ENCODE data around the gene TMX2. TPM values are rescaled to one million over a fixed set of nuclear protein-coding genes. Genes with fewer than 3 reads are reported as not detected.
A peak's percentile ranks its signal among the peaks of the same experiment; 100 is the strongest.

The TMX2 gene
- total RNA-seq, 1 experiment from 2014 or later: 139 TPM

GRCh38 chr11:57776577-57777210 lies 64.3 kb downstream of the TMX2 start:
- no peak for DNase-seq
- Histone ChIP-seq H3K9me3 (no peaks in the 10 kb centered on the region), H3K27me3 (no peaks in the 10 kb centered on the region), H3K4me3 (no peak overlapping the region), H3K36me3 (peaks cover 17% of the 10 kb centered on the region)

GRCh38 chr11:57777969-57778317 lies 65.5 kb downstream of the TMX2 start:
- no peak for DNase-seq
- Histone ChIP-seq H3K36me3 (peaks cover 17% of the 10 kb centered on the region), H3K27me3 (no peaks in the 10 kb centered on the region), H3K9me3 (no peaks in the 10 kb centered on the region), H3K4me3 (no peak overlapping the region)

- peaks cover 17% of the 10 kb centered on the region for H3K36me3 ChIP-seq
- DNase-seq: peak; percentile 96
- no peaks in the 10 kb centered on the region for H3K27me3 ChIP-seq
- H3K4me3 ChIP-seq: no peak overlapping the region
- no peaks in the 10 kb centered on the region for H3K9me3 ChIP-seq
Observed at GRCh38 chr11:57778318-57779037, 66.1 kb downstream of the TMX2 start.

DNA sequence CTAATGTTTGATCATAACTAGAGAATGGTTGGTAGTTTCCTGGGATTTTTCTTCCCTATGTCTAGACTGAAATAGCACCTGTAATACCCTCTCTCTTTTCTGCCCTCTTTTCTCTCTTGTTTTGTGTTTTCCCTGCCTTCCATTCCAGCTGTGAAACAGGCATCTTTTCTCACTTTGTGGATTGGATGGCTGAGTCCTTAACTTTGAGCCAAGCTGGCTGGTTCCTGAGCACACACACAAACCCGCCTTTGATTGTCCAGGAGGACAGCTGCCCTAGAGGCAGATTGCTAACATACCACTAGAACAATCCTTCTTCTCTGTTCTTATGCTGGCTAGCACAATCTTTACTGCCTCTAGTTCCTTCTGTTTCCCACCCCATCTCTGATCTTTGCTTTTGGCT lies 66.9 kb downstream of the TMX2 start:
- H3K27me3 ChIP-seq: no peaks in the 10 kb centered on the region
- DNase-seq: peak; percentile 39
- H3K4me3 ChIP-seq: no peak overlapping the region

DNA sequence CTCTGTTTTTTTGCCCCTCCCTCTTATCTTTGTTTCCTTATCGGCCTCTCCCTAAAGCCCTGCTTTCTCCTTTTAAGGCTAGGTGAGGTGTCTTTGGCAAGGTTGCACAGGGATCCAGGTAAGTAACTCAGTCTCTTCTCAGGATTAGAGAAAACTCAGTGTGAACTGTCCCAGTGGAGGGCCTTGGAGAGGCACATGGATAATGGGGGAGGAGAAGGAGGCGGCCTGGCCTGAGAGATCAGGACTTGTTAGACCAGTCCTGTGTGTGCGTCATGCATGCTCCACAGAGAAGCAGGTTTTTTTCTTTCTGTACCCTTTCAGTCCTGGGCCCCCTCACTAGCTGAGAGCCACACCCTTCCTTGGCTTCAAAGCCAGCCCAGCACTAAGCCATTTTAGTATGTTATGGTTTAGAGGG lies 69.1 kb downstream of the TMX2 start:
- H3K27me3 ChIP-seq: no peaks in the 10 kb centered on the region
- DNase-seq: no peak
- no peaks in the 10 kb centered on the region for H3K9me3 ChIP-seq
- no peak overlapping the region for H3K4me3 ChIP-seq
- peaks cover 15% of the 10 kb centered on the region for H3K36me3 ChIP-seq

More for the DNA sequence above, 66.9 kb downstream of the TMX2 start:
- Histone ChIP-seq H3K36me3 (peaks cover 17% of the 10 kb centered on the region), H3K9me3 (no peaks in the 10 kb centered on the region)

GRCh38 chr11:57785072-57785471 lies 72.7 kb downstream of the TMX2 start:
- Histone ChIP-seq H3K9me3 (no peaks in the 10 kb centered on the region), H3K27me3 (no peaks in the 10 kb centered on the region), H3K36me3 (peaks cover 19% of the 10 kb centered on the region), H3K4me3 (no peak overlapping the region)
- DNase-seq: no peak

DNA sequence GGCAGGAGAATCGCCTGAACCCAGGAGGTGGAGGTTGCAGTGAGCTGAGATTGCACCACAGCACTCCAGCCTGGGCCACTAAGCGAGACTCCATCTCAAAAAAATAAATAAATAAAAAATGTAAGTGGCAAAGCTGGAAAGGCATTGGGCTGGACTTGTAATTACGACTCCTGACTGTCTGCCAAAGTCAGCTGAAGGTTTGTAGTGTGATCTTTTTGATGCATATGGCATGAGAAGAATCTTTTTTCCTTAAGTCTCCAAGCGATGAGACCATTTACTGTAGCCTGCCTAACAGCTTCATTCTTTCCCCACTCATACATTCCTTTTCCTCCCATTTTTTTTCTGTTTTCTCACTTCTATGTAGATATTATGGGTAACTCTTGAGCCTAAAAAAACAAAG lies 74.0 kb downstream of the TMX2 start:
- DNase-seq: no peak
- no peak overlapping the region for H3K4me3 ChIP-seq
- H3K27me3 ChIP-seq: no peaks in the 10 kb centered on the region
- H3K9me3 ChIP-seq: no peaks in the 10 kb centered on the region
- peaks cover 17% of the 10 kb centered on the region for H3K36me3 ChIP-seq

DNA sequence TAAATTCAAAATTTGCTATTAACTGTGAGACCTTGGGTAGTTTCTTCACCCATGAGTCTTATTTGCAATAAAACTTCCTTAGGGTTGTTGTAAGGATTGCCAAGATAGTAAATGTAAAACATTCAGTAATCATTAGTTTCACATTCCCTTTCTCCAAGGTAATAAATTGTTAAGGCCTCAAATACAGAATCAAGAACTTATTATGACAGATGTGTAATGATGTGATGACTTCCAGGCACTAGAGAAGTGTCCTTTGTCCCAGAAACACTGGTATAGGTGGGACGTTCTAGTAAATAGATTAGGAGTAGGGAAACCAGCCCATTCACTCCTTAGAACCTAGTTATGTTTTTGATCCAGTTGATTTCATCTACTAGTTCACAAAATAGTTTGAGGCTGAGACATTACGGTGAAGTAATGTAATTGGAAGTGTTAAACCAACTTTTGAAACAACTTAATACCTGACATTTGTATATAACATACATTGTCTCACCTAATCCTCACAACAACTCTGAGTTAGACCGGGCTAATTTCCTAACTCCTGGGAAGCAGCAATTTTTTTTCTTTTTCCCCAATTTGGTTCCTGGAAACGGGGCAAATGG lies 74.7 kb downstream of the TMX2 start:
- no peak for DNase-seq
- Histone ChIP-seq H3K36me3 (peaks cover 19% of the 10 kb centered on the region), H3K27me3 (no peaks in the 10 kb centered on the region), H3K4me3 (no peak overlapping the region), H3K9me3 (no peaks in the 10 kb centered on the region)

DNA sequence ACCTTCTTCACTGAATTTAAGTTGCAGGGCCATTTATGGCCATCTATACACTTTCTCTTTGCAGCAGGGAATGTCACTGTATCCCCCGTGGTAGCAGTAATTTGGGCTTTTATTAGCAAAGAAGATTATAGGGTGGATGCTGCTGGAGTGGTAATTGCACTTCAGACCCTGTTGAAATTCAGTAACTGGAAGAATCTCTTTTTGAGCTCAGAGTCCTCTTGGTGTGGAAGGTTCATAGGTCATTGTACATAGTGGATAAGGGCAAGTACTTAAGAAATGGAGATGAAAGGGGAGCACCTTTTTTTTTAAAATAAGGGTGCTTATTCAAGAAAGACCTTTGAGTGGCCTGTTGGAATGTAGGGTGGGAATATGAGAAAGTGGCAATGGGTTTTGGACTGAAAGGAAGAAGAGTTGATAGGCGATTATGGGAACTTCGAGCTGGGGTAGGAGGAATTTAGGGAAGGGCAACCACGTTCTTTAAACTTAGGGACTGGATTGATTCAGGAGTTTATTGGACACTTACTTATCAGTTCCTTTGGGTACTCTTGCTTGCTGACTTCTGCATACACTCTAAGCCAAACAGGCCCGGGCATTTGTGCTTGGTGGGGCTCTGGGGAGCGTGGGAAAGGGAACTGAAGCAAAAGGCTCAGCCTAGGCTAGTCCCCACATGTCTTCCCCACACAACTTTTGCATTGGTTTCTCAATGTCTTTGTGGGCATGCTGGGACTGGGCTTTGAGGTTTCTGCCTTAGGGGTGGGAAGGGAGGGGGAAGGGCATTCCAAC lies 75.7 kb downstream of the TMX2 start:
- DNase-seq: no peak
- H3K4me3 ChIP-seq: no peak overlapping the region
- no peaks in the 10 kb centered on the region for H3K27me3 ChIP-seq
- H3K36me3 ChIP-seq: peaks cover 21% of the 10 kb centered on the region
- H3K9me3 ChIP-seq: no peaks in the 10 kb centered on the region

GRCh38 chr11:57788703-57789088 lies 76.3 kb downstream of the TMX2 start:
- DNase-seq: no peak
- Histone ChIP-seq H3K9me3 (no peaks in the 10 kb centered on the region), H3K4me3 (no peak overlapping the region), H3K36me3 (peaks cover 27% of the 10 kb centered on the region), H3K27me3 (no peaks in the 10 kb centered on the region)

Other genes starting within 250 kb of the TMX2 start
- 3.2 and 4.0 TPM in 2 replicates for gene SLC43A1, start 196.9 kb upstream of the TMX2 start, total RNA-seq (2014; rRNA removed; shearing (Covaris generic); ENCODE audit: low replicate concordance)
- gene TIMM10, start 181.8 kb upstream of the TMX2 start, total RNA-seq (2014; rRNA removed; shearing (Covaris generic); ENCODE audit: low replicate concordance): 99.6 and 106 TPM in 2 replicates
- not detected in 2 replicates for gene SMTNL1, start 175.0 kb upstream of the TMX2 start, total RNA-seq (2014; rRNA removed; shearing (Covaris generic); ENCODE audit: low replicate concordance)
- 14.7 and 17.2 TPM in 2 replicates for gene UBE2L6, start 144.9 kb upstream of the TMX2 start, total RNA-seq (2014; rRNA removed; shearing (Covaris generic); ENCODE audit: low replicate concordance)
- gene SERPING1, start 114.9 kb upstream of the TMX2 start, total RNA-seq (2014; rRNA removed; shearing (Covaris generic); ENCODE audit: low replicate concordance): 0.22 and 0.26 TPM in 2 replicates
- gene YPEL4, start 62.7 kb upstream of the TMX2 start, total RNA-seq (2014; rRNA removed; shearing (Covaris generic); ENCODE audit: low replicate concordance): not detected in 2 replicates
- 16.8 and 27.4 TPM in 2 replicates for gene CLP1, start 54.8 kb upstream of the TMX2 start, total RNA-seq (2014; rRNA removed; shearing (Covaris generic); ENCODE audit: low replicate concordance)
- 30.5 and 33.3 TPM in 2 replicates for gene ZDHHC5, start 44.5 kb upstream of the TMX2 start, total RNA-seq (2014; rRNA removed; shearing (Covaris generic); ENCODE audit: low replicate concordance)
- gene MED19, start 378 bp upstream of the TMX2 start, total RNA-seq (2014; rRNA removed; shearing (Covaris generic); ENCODE audit: low replicate concordance): 22.0 and 44.8 TPM in 2 replicates
- 147 and 154 TPM in 2 replicates for gene SELENOH, start 28.9 kb downstream of the TMX2 start, total RNA-seq (2014; rRNA removed; shearing (Covaris generic); ENCODE audit: low replicate concordance)
- not detected in 2 replicates for gene BTBD18, start 39.2 kb downstream of the TMX2 start, total RNA-seq (2014; rRNA removed; shearing (Covaris generic); ENCODE audit: low replicate concordance)
- gene CTNND1, start 49.2 kb downstream of the TMX2 start, total RNA-seq (2014; rRNA removed; shearing (Covaris generic); ENCODE audit: low replicate concordance): 25.9 and 26.6 TPM in 2 replicates